ENCODE measurements around the gene NR2C2. TPM values are rescaled to one million over a fixed set of nuclear protein-coding genes. Genes with fewer than 3 reads are reported as not detected.
A peak's percentile ranks its signal among the peaks of the same experiment; 100 is the strongest.

The NR2C2 gene
- total and polyA plus RNA-seq, 5 experiments from 2014 or later: 10.1 to 110 (median 19.3) TPM

DNA sequence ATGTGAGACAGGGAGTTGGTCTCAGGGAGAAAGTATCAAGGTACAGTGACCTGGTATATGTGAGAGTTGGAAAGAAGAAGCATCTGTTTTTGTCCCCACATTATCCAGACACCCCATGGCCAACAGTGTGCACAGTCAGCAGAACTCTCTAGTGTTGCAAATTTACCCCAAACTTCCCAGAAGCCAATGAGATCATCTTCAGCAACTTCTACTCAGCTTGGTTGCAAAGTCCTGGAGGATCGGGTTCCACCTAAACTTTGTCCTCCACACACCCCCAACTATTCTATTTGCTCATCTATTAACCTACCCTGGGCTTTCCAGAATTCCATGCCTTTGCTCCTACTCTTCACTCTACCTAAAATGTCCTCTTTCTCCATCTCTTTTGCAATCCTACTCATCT is 135.9 kb downstream of the NR2C2 start:
- peaks cover 0 to 11% (median 5%) of the 10 kb centered on the region in 4 donors for H3K4me1 Mint-ChIP-seq
- no peaks in the 10 kb centered on the region for H3K9me3 Mint-ChIP-seq
- ATAC-seq: no peak
- H3K4me3 Mint-ChIP-seq: no peak overlapping the region
- peak overlapping the region in 1 of 10 donors; percentile 91 for H3K27ac Mint-ChIP-seq
- no peaks in the 10 kb centered on the region for H3K27me3 Mint-ChIP-seq
- no peak for DNase-seq
- POLR2A ChIA-PET: no interaction called here
- peaks cover 0 to 95% (median 39%) of the 10 kb centered on the region in 3 donors for H3K36me3 Mint-ChIP-seq

GRCh38 chr3:15086263-15086662 is 138.9 kb downstream of the NR2C2 start:
- Mint-ChIP-seq H3K27me3 (no peaks in the 10 kb centered on the region), H3K9me3 (no peaks in the 10 kb centered on the region), H3K27ac (no peak overlapping the region), H3K4me3 (no peak overlapping the region), H3K4me1 (peaks cover 1 to 11% (median 5%) of the 10 kb centered on the region in 4 donors), H3K36me3 (peaks cover 0 to 86% (median 35%) of the 10 kb centered on the region in 3 donors)
- POLR2A ChIA-PET: interaction anchor here (0.8 kb wide), 1 partner anchor 13 kb away, joined by 3 read pairs; the partner anchor contains the start of gene RBSN
- ATAC-seq: no peak
- no peak for DNase-seq

DNA sequence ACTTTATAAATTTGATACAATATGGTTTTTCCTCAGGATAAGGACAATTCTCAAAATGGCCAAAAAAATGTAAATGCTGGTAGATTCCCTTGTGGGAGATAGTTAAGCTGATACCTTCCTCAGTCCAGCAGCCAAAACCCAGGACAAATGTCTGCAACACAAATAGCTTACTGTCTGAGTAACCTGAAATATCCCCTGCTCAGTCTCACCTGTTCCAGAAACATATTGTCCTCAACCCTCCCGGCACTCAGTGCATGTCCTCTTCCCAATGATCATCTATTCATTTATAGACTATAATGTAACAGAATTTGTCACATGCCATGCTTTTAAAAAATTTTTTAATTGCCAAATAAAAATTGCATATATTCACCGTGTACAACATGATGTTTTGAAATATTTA is 139.3 kb downstream of the NR2C2 start:
- no peak for ATAC-seq
- Mint-ChIP-seq H3K36me3 (peaks cover 0 to 86% (median 34%) of the 10 kb centered on the region in 3 donors), H3K27me3 (no peaks in the 10 kb centered on the region), H3K9me3 (no peaks in the 10 kb centered on the region), H3K4me3 (no peak overlapping the region), H3K4me1 (peaks cover 3 to 10% (median 5%) of the 10 kb centered on the region in 4 donors), H3K27ac (no peak overlapping the region)
- DNase-seq: no peak
- POLR2A ChIA-PET: no interaction called here

DNA sequence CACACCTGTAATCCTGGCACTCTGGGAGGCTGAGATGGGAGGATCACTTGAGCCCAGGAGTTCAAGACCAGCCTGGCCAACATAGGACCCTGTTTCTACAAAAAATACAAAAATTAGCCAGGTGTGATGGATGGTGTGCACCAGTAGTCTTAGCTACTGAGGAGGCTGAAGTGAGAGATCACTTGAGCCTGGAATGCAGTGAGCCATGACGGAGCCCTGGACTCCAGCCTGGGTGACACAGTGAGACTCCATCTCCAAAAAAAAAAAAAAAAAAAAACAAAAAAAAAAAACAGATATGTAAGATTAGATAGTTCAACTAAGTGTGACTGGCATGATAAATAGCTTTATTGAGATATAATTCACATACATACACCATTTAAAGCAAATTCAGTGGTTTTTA is 141.8 kb downstream of the NR2C2 start:
- Mint-ChIP-seq H3K4me3 (no peak overlapping the region), H3K4me1 (peaks cover 0 to 4% (median 3%) of the 10 kb centered on the region in 4 donors), H3K27ac (no peak overlapping the region), H3K36me3 (peaks cover 0 to 85% (median 31%) of the 10 kb centered on the region in 3 donors), H3K9me3 (no peaks in the 10 kb centered on the region), H3K27me3 (no peaks in the 10 kb centered on the region)
- no peak for ATAC-seq
- POLR2A ChIA-PET: interaction anchor here (0.6 kb wide), 2 partner anchors 167 to 1180 kb away, joined by 3 read pairs; no protein-coding TSS in a partner anchor
- DNase-seq: no peak

GRCh38 chr3:15091575-15091974 is 144.2 kb downstream of the NR2C2 start:
- DNase-seq (no peak), ATAC-seq (no peak)
- Mint-ChIP-seq H3K4me3 (no peak overlapping the region), H3K27me3 (no peaks in the 10 kb centered on the region), H3K27ac (peak overlapping the region in 1 of 10 donors; percentile 3), H3K9me3 (no peaks in the 10 kb centered on the region), H3K36me3 (peaks cover 0 to 86% (median 34%) of the 10 kb centered on the region in 3 donors), H3K4me1 (peaks cover 0 to 11% (median 4%) of the 10 kb centered on the region in 4 donors)
- POLR2A ChIA-PET: interaction anchor here (0.6 to 0.8 kb wide), 2 partner anchors 8 to 26 kb away, joined by 3 to 4 read pairs; partner anchors contain the start of genes MRPS25 and RBSN

- Mint-ChIP-seq H3K27me3 (no peaks in the 10 kb centered on the region), H3K4me3 (no peak overlapping the region), H3K9me3 (no peaks in the 10 kb centered on the region), H3K27ac (peak overlapping the region in 1 of 10 donors; percentile 37), H3K4me1 (peaks cover 0 to 18% (median 9%) of the 10 kb centered on the region in 4 donors), H3K36me3 (peaks cover 0 to 76% (median 35%) of the 10 kb centered on the region in 3 donors)
- DNase-seq (no peak), ATAC-seq (no peak)
- POLR2A ChIA-PET: no interaction called here
Observed at GRCh38 chr3:15092686-15093085, 145.3 kb downstream of the NR2C2 start.

DNA sequence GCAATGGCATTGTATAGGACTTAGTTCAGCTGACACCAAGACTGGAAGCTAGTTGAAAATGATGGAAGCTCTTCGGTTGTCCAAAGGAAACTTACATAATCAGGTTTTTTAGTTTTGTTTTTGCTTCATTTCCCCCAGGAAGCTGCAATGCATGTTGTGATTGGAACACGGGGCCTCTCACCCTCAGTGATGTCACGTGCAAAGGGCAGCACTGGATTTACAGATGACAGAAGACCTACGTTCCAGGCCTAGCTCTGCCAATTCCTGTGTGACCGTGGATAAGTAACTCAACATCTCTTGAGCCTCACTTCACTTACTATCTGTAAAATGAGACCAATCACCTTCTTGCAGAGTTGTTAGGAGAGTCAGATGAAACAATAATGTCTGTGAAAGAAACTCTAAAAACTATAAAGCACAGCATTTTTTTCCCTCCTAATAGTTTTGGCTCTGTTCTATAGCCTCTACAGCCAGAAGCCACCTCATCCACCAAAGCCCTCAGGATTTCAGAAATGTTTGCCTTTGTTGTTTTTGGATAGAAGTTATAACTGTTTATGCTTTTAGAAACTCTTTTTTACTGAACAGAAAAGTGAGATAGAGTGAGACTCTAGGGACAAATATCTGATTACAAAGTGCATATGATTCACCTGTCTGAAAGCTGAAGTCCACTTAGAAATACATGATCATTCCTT is 146.9 kb downstream of the NR2C2 start:
- POLR2A ChIA-PET: no interaction called here
- Mint-ChIP-seq H3K27ac (no peak overlapping the region), H3K4me1 (peaks cover 10 to 32% (median 24%) of the 10 kb centered on the region in 4 donors), H3K36me3 (peaks cover 0 to 68% (median 35%) of the 10 kb centered on the region in 3 donors), H3K9me3 (peaks cover 0 to 2% (median 0%) of the 10 kb centered on the region in 9 donors), H3K4me3 (no peak overlapping the region), H3K27me3 (peaks cover 0 to 3% (median 0%) of the 10 kb centered on the region in 5 donors)
- no peak for ATAC-seq
- DNase-seq: no peak

GRCh38 chr3:15096046-15096445 is 148.7 kb downstream of the NR2C2 start:
- no peak for ATAC-seq
- Mint-ChIP-seq H3K27me3 (peaks cover 0 to 3% (median 0%) of the 10 kb centered on the region in 5 donors), H3K27ac (peak overlapping the region in 6 of 10 donors; percentile 35 to 60 (median 50)), H3K9me3 (peaks cover 0 to 2% (median 0%) of the 10 kb centered on the region in 9 donors), H3K4me1 (peaks cover 14 to 42% (median 31%) of the 10 kb centered on the region in 4 donors), H3K4me3 (peak overlapping the region in 2 of 10 donors; percentile 6 to 58), H3K36me3 (peaks cover 0 to 55% (median 23%) of the 10 kb centered on the region in 3 donors)
- POLR2A ChIA-PET: no interaction called here
- no peak for DNase-seq

GRCh38 chr3:15097891-15098290 is 150.5 kb downstream of the NR2C2 start:
- Mint-ChIP-seq H3K4me3 (peak overlapping the region; percentile 89 to 99 (median 94)), H3K27ac (peak overlapping the region; percentile 87 to 98 (median 96)), H3K36me3 (peaks cover 0 to 38% (median 20%) of the 10 kb centered on the region in 3 donors), H3K4me1 (peaks cover 14 to 38% (median 29%) of the 10 kb centered on the region in 4 donors), H3K27me3 (peaks cover 0 to 9% (median 2%) of the 10 kb centered on the region in 5 donors), H3K9me3 (peaks cover 0 to 2% (median 0%) of the 10 kb centered on the region in 9 donors)
- peak in 5 of 10 donors; percentile 8 to 54 (median 15) for DNase-seq
- POLR2A ChIA-PET: interaction anchor here (0.8 to 3.3 kb wide), 9 partner anchors 10 to 446 kb away, joined by 3 to 22 read pairs (median 4); partner anchors contain the start of genes CAPN7, CCDC174, MRPS25 and NR2C2
- ATAC-seq: no peak

Other genes with a start within 250 kb of the NR2C2 start
- under 1 TPM in 1 of 2 experiments, not detected in 1; 0.05 TPM for gene FGD5, start 128.6 kb upstream of the NR2C2 start, total RNA-seq
- gene FGD5, start 128.6 kb upstream of the NR2C2 start, polyA plus RNA-seq: not detected
- 10 to 100 TPM; 89.2 to 90.4 TPM for gene MRPS25, start 117.7 kb downstream of the NR2C2 start, total RNA-seq
- gene MRPS25, start 117.7 kb downstream of the NR2C2 start, polyA plus RNA-seq: 10 to 100 TPM; 23.5 to 27.7 (median 27.3) TPM
- gene RBSN, start 151.6 kb downstream of the NR2C2 start, total RNA-seq: 10 to 100 TPM; 36.6 to 41.4 TPM
- 10 to 100 TPM; 16.3 to 20.3 (median 18.9) TPM for gene RBSN, start 151.6 kb downstream of the NR2C2 start, polyA plus RNA-seq